GM12801 (cell line): ENCODE data around the gene KLF13.

Experiments
- CTCF ChIP-seq: IDR thresholded peaks from one replicate; pipeline ENCODE4 v1.5.1; 2011; ENCODE audit warnings: control low read depth; ENCODE audit not compliant: insufficient read length; ENCODE audit errors: extremely low read depth

Gene KLF13

DNA sequence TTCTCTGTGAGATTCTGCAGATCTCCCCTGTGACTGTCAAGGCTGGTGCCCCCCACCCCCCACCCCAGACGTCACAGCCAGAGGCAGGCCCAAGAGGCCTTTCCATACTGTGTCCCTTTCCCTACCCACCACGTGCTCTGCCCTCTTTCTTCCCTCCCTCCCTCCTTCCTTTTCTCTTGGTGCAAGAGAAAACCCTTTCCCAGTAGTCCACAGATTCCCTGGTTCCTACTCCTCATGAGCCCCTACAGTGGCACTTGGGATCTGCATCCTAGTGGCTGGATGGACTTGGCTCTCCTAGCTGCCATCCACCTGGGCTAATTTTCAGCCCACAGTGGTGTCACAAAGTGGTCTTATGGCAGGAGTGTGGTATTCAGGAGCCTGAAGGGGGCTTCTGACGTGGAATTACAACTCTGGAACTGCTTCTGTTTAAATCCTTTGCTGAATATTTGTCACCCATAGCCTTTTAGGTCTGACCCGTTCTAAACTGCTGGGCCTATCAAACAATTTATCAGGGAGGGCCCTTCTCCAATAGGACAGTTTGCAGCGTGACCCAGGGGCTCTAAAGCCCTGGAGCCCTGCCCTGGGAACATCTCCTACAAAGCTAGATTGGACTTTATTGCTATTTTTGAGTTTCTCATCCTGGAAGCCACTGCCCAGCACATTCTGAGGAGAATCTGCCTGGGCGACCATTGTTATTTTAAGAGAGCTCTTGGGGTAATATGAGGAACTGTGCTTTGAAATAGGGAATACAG lies 35.3 kb downstream of the KLF13 start:
- no peak for TF ChIP-seq CTCF

- TF ChIP-seq CTCF: no peak
These were observed 36.3 kb downstream of the KLF13 start for GRCh38 chr15:31362886-31363285.

DNA sequence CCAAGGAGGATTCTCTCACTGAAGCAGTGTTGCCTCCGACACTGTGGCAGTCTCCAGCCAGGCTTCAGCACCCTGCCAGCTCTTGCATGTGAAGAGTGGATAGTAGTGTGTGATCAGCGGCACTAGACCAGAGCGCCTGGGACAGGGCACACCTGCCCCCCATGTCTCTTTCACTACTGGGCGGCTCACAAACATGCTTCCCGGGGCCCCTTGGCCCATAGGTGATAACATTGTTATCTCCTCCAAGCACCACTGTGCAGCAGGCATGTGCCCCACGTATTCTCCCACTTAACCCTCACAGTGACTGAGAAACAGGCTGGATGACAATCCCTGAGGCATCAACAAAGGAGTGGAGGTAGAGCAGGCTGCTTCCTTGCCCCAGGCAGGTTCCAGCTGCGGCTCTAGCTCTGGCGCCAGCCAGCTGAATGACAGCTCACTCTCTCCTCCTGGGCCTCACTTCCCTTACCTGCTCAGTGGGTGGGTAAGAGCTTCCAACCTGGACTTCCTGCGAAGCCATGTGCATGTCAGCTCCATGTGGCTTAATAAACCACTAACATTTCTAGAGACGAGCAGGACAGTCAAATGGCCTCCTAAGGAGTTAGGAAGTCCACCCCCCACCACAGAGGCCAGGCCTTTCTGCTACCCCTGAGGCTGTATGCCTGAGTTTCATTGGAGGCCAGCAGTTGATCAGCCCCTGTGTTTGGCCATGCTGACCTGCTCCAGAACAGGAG lies 37.8 kb downstream of the KLF13 start:
- TF ChIP-seq CTCF: no peak

DNA sequence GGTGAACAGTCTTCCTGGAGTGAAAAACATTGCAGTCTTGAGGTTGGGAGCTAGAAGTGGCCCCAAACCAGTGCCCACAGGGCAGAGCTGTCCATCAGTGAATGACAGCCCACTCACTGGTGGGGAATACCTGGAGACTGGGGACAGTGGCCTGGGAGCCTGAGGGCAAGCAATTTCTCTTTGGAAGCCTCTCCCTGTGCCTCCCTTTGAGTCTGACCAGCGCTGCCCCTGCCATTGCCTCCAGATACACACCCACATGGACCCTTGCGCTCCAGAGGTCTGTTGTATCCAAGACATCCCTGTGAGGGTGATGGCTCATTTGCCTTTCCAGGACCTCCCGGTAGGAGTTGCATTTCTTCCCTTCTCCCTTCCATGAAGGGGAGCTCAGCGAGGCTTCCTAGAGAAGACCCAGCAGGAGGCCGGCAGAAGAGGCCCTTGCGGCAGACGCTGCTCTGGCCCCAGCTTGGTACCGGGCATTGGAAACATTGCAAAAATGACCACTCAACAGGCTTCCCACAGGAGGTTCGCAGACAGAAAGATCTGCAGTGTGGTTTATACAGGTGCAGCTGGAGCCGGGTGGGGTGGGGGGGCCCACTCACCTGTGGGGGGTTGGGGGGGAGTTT lies 38.5 kb downstream of the KLF13 start:
- no peak for TF ChIP-seq CTCF

GRCh38 chr15:31365655-31366127 lies 39.1 kb downstream of the KLF13 start:
- no peak for TF ChIP-seq CTCF

GRCh38 chr15:31366169-31366734 lies 39.6 kb downstream of the KLF13 start:
- no peak for TF ChIP-seq CTCF

GRCh38 chr15:31367021-31367729 lies 40.5 kb downstream of the KLF13 start:
- TF ChIP-seq CTCF: no peak
